ENCODE results near the gene IFITM1. TPM values are rescaled to one million over a fixed set of nuclear protein-coding genes. Genes with fewer than 3 reads are reported as not detected.
"Not testable (repeated sequence)": the region's sequence is repeated elsewhere in the genome, so short reads cannot be mapped to it uniquely, and the experiment has no call there.

IFITM1 gene
- total and polyA plus RNA-seq, 2 donors (not counting 1 experiment from before 2014, with no cell fraction given), result 21.1 to 93.0 TPM

GRCh38 chr11:350033-350722 is 36.3 kb downstream of the IFITM1 start:
- DNase-seq (ENCODE audit: low read depth in 2 of 2); H3K36me3 ChIP-seq (ENCODE audit: control insufficient read depth, insufficient read depth, low read length); H2AFZ ChIP-seq (ENCODE audit: low read length); H3K27me3 ChIP-seq (ENCODE audit: control insufficient read depth, insufficient read depth, low read length); H3K9ac ChIP-seq (ENCODE audit: insufficient read depth, low read length); H3K79me2 ChIP-seq (ENCODE audit: control insufficient read depth, insufficient read depth, low read length); H3K4me1 ChIP-seq (ENCODE audit: control insufficient read depth, extremely low read depth, insufficient read depth, low read length); H3K9me3 ChIP-seq (ENCODE audit: control insufficient read depth, insufficient read depth, low read depth, low read length); H4K20me1 ChIP-seq (ENCODE audit: control insufficient read depth, extremely low read depth, insufficient read depth, low read length); H3K4me2 ChIP-seq (ENCODE audit: extremely low read depth, insufficient read depth, low read length); H3K27ac ChIP-seq (ENCODE audit: insufficient read depth, low read length); H3K4me3 ChIP-seq (replicated peaks in 1 of 4; ENCODE audit: control extremely low read depth in 1 of 4, insufficient read depth in 1 of 4, low read depth in 3 of 4, low read length in 4 of 4): not testable (repeated sequence)

- Histone ChIP-seq H3K27me3 (ENCODE audit: control insufficient read depth, insufficient read depth, low read length) (no peaks in the 10 kb centered on the region), H3K79me2 (ENCODE audit: control insufficient read depth, insufficient read depth, low read length) (no peaks in the 10 kb centered on the region), H2AFZ (ENCODE audit: low read length) (no peak overlapping the region), H3K27ac (ENCODE audit: insufficient read depth, low read length) (no peak overlapping the region), H3K4me3 (replicated peaks in 1 of 4; ENCODE audit: control extremely low read depth in 1 of 4, insufficient read depth in 1 of 4, low read depth in 3 of 4, low read length in 4 of 4) (no peak overlapping the region), H3K36me3 (ENCODE audit: control insufficient read depth, insufficient read depth, low read length) (no peaks in the 10 kb centered on the region), H3K9ac (ENCODE audit: insufficient read depth, low read length) (no peak overlapping the region), H3K4me1 (ENCODE audit: control insufficient read depth, extremely low read depth, insufficient read depth, low read length) (peaks cover 8% of the 10 kb centered on the region), H3K9me3 (ENCODE audit: control insufficient read depth, insufficient read depth, low read depth, low read length) (no peaks in the 10 kb centered on the region), H3K4me2 (ENCODE audit: extremely low read depth, insufficient read depth, low read length) (no peak overlapping the region), H4K20me1 (ENCODE audit: control insufficient read depth, extremely low read depth, insufficient read depth, low read length) (no peaks in the 10 kb centered on the region)
- TF ChIP-seq EZH2 (IDR thresholded peaks at IDR 0.05; ENCODE audit: low read length, missing control alignments) (no peak), CTCF (conservative IDR thresholded peaks at IDR 0.05 in 1 of 2, IDR thresholded peaks at IDR 0.05 in 1 of 2; ENCODE audit: low read depth in 1 of 2, low read length in 2 of 2) (no peak)
- no peak for DNase-seq (ENCODE audit: low read depth in 2 of 2)
Observed at GRCh38 chr11:350723-351255, 36.9 kb downstream of the IFITM1 start.

GRCh38 chr11:351411-351810 is 37.6 kb downstream of the IFITM1 start:
- H3K9me3 ChIP-seq (ENCODE audit: control insufficient read depth, insufficient read depth, low read depth, low read length), result no peaks in the 10 kb centered on the region
- DNase-seq (ENCODE audit: low read depth in 2 of 2), result no peak
- no peak overlapping the region for H3K27ac ChIP-seq (ENCODE audit: insufficient read depth, low read length)
- H3K9ac ChIP-seq (ENCODE audit: insufficient read depth, low read length), result no peak overlapping the region
- no peak overlapping the region for H2AFZ ChIP-seq (ENCODE audit: low read length)
- peaks cover 8% of the 10 kb centered on the region for H3K4me1 ChIP-seq (ENCODE audit: control insufficient read depth, extremely low read depth, insufficient read depth, low read length)
- no peaks in the 10 kb centered on the region for H3K79me2 ChIP-seq (ENCODE audit: control insufficient read depth, insufficient read depth, low read length)
- H4K20me1 ChIP-seq (ENCODE audit: control insufficient read depth, extremely low read depth, insufficient read depth, low read length), result no peaks in the 10 kb centered on the region
- no peaks in the 10 kb centered on the region for H3K36me3 ChIP-seq (ENCODE audit: control insufficient read depth, insufficient read depth, low read length)
- TF ChIP-seq EZH2 (IDR thresholded peaks at IDR 0.05; ENCODE audit: low read length, missing control alignments) (no peak), CTCF (conservative IDR thresholded peaks at IDR 0.05 in 1 of 2, IDR thresholded peaks at IDR 0.05 in 1 of 2; ENCODE audit: low read depth in 1 of 2, low read length in 2 of 2) (no peak)
- no peak overlapping the region for H3K4me2 ChIP-seq (ENCODE audit: extremely low read depth, insufficient read depth, low read length)
- H3K27me3 ChIP-seq (ENCODE audit: control insufficient read depth, insufficient read depth, low read length), result no peaks in the 10 kb centered on the region
- H3K4me3 ChIP-seq (replicated peaks in 1 of 4; ENCODE audit: control extremely low read depth in 1 of 4, insufficient read depth in 1 of 4, low read depth in 3 of 4, low read length in 4 of 4), result no peak overlapping the region

Measured in fibroblast of lung (primary cell).